ENCODE results near the gene MRPL2.
"Not testable (repeated sequence)": the region's sequence is repeated elsewhere in the genome, so short reads cannot be mapped to it uniquely, and the experiment has no call there.

MRPL2 gene

DNA sequence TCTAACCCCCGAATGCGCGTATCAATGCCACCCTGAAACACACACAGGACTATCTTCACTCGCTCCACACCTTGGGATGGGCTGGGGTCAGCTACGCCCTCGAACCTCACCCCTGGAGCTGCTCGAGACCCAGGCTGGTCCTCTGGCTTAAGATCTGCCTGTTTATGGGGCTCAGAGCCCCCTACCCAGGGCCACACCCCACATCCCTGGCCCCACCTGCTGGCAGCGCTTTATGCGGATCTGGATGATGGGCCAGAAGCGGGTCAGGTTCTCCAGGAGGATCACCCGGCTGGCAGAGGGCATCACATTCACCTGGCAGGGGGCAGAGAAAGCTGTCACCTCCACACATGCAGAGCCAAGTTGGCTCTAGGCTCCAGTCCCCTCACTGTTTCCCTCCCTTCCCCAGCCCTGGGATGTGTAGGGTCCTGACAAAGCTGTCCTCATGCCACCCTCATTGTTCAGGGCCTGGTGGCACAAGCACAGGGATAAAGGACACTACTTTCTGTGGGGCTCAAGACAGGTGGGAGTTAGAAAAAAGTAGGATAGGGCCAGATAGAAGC lies 13.8 kb downstream of the MRPL2 start:
- H3K9me2 ChIP-seq (replicated peaks; ENCODE audit: control insufficient read depth, low read length), result no peaks in the 10 kb centered on the region
- H4K20me1 ChIP-seq (ENCODE audit: control insufficient read depth, insufficient read depth, low read depth, low read length), result no peaks in the 10 kb centered on the region
- no peaks in the 10 kb centered on the region for H3K79me2 ChIP-seq (ENCODE audit: control insufficient read depth, low read length)
- H3K9me3 ChIP-seq (ENCODE audit: control insufficient read depth, insufficient read depth, low read length), result no peaks in the 10 kb centered on the region
- H3K27ac ChIP-seq (ENCODE audit: low read depth, low read length), result no peak overlapping the region
- H3K4me2 ChIP-seq (ENCODE audit: low read length), result no peak overlapping the region
- H3K4me3 ChIP-seq (ENCODE audit: low read length), result no peak overlapping the region
- TF ChIP-seq, protein P1, sequence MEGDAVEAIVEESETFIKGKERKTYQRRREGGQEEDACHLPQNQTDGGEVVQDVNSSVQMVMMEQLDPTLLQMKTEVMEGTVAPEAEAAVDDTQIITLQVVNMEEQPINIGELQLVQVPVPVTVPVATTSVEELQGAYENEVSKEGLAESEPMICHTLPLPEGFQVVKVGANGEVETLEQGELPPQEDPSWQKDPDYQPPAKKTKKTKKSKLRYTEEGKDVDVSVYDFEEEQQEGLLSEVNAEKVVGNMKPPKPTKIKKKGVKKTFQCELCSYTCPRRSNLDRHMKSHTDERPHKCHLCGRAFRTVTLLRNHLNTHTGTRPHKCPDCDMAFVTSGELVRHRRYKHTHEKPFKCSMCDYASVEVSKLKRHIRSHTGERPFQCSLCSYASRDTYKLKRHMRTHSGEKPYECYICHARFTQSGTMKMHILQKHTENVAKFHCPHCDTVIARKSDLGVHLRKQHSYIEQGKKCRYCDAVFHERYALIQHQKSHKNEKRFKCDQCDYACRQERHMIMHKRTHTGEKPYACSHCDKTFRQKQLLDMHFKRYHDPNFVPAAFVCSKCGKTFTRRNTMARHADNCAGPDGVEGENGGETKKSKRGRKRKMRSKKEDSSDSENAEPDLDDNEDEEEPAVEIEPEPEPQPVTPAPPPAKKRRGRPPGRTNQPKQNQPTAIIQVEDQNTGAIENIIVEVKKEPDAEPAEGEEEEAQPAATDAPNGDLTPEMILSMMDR (IDR thresholded peaks at IDR 0.05; ENCODE audit: low read depth, low read length, poor library complexity, severe bottlenecking), result no peak
- no peak for TF ChIP-seq EZH2phosphoT487 (IDR thresholded peaks at IDR 0.05; ENCODE audit: borderline replicate concordance, low read length)
- H3K4me1 ChIP-seq (ENCODE audit: control insufficient read depth, low read length), result no peaks in the 10 kb centered on the region
- no peaks in the 10 kb centered on the region for H3K27me3 ChIP-seq (ENCODE audit: control insufficient read depth, low read length)
- H3F3A ChIP-seq (ENCODE audit: control insufficient read depth, insufficient read depth), result no peaks in the 10 kb centered on the region
- peaks cover 13% of the 10 kb centered on the region; the same call in 1 of the 2 replicates for H3K36me3 ChIP-seq (ENCODE audit: control insufficient read depth, low read length)

DNA sequence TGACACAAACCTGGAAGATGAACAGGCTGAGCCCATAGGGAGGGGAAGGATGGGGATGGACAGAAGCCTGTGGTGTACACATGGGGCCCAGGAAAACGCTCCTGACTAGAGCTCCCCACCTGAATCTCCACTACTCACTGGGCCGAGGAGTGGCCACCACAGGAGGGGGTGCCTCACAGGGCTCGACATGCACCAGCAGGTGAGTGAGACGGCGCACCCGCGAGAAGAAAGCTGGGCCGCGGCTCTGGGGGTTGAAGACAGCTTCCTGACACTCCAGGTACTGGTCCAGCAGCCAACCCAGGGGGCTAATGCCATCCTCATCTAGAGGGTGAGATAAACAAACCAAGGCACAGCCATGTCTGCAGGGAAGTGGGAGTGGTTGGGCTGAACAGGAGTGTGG lies 15.9 kb downstream of the MRPL2 start:
- TF ChIP-seq EZH2phosphoT487 (IDR thresholded peaks at IDR 0.05; ENCODE audit: borderline replicate concordance, low read length), result no peak
- H3K79me2 ChIP-seq (ENCODE audit: control insufficient read depth, low read length), result no peaks in the 10 kb centered on the region
- H3K27me3 ChIP-seq (ENCODE audit: control insufficient read depth, low read length), result no peaks in the 10 kb centered on the region
- no peaks in the 10 kb centered on the region for H3F3A ChIP-seq (ENCODE audit: control insufficient read depth, insufficient read depth)
- H3K4me2 ChIP-seq (ENCODE audit: low read length), result no peak overlapping the region
- H3K9me2 ChIP-seq (replicated peaks; ENCODE audit: control insufficient read depth, low read length), result no peaks in the 10 kb centered on the region
- H3K9me3 ChIP-seq (ENCODE audit: control insufficient read depth, insufficient read depth, low read length), result no peaks in the 10 kb centered on the region
- no peak overlapping the region for H3K27ac ChIP-seq (ENCODE audit: low read depth, low read length)
- no peaks in the 10 kb centered on the region for H3K4me1 ChIP-seq (ENCODE audit: control insufficient read depth, low read length)
- H4K20me1 ChIP-seq (ENCODE audit: control insufficient read depth, insufficient read depth, low read depth, low read length), result no peaks in the 10 kb centered on the region
- peaks cover 10% of the 10 kb centered on the region; the same call in 1 of the 2 replicates for H3K36me3 ChIP-seq (ENCODE audit: control insufficient read depth, low read length)
- H3K4me3 ChIP-seq (ENCODE audit: low read length), result no peak overlapping the region

DNA sequence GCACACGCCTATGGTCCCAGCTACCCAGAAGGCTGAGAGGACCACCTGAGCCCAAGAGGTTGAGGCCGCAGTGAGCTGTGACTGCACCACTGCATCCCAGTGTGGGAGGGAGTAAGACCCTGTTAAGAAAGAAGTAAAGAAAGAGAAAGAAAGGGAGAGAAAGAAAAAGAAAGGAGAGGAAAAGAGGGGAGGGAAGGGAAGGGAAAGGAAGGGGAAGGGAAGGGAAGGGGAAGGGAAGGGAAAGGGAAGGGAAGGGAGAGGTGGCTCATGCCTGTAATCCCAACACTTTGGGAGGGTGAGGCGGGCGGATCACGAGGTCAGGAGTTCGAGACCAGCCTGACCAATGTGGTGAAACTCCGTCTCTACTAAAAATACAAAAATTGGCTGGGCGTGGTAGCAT lies 17.8 kb downstream of the MRPL2 start:
- H3K9me3 ChIP-seq (ENCODE audit: control insufficient read depth, insufficient read depth, low read length); H3K27ac ChIP-seq (ENCODE audit: low read depth, low read length); H4K20me1 ChIP-seq (ENCODE audit: control insufficient read depth, insufficient read depth, low read depth, low read length); H3K27me3 ChIP-seq (ENCODE audit: control insufficient read depth, low read length); H3K79me2 ChIP-seq (ENCODE audit: control insufficient read depth, low read length); H3K4me2 ChIP-seq (ENCODE audit: low read length); H3K4me1 ChIP-seq (ENCODE audit: control insufficient read depth, low read length); H3F3A ChIP-seq (ENCODE audit: control insufficient read depth, insufficient read depth); H3K9me2 ChIP-seq (replicated peaks; ENCODE audit: control insufficient read depth, low read length); H3K4me3 ChIP-seq (ENCODE audit: low read length): not testable (repeated sequence)
- peaks cover 12% of the 10 kb centered on the region; the same call in 1 of the 2 replicates for H3K36me3 ChIP-seq (ENCODE audit: control insufficient read depth, low read length)

DNA sequence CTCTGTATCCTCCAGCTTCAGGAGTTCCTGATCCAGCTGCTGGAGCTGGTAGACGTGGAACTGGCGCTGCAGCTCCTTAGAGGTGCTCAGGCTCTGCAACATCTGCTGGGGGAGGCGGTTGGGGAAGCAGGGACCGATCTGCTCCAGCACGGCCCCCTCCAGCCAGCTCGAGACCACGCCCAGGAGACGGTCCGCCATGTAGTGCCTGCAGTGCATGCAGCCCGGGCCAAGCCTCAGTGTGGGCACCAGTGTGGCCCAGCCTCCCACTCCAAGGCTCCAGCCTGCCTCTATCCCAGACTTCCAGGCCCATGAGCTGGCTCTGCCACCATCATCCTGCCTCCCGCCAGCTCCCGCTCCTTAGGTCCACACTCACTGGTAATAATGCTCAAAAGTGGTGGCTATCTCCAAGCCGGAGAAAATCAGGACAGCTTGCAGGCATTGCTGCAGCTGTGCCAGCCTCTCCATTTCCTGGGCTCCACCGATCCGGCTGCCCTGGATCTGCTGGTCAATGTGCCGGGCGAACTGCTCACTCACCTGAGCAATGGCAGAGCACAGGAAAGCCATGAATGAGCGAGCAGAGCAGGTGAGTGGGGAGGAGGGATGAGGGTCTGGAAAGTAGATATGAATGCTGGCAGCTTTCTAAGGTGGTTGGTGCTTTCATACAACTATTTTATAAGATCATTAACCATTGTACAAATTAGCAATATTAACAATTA lies 18.5 kb downstream of the MRPL2 start:
- Histone ChIP-seq H3K27me3 (ENCODE audit: control insufficient read depth, low read length) (no peaks in the 10 kb centered on the region), H3K9me2 (replicated peaks; ENCODE audit: control insufficient read depth, low read length) (no peaks in the 10 kb centered on the region), H3K4me2 (ENCODE audit: low read length) (no peak overlapping the region), H3K4me3 (ENCODE audit: low read length) (no peak overlapping the region), H3F3A (ENCODE audit: control insufficient read depth, insufficient read depth) (no peaks in the 10 kb centered on the region), H4K20me1 (ENCODE audit: control insufficient read depth, insufficient read depth, low read depth, low read length) (no peaks in the 10 kb centered on the region), H3K4me1 (ENCODE audit: control insufficient read depth, low read length) (no peaks in the 10 kb centered on the region), H3K79me2 (ENCODE audit: control insufficient read depth, low read length) (no peaks in the 10 kb centered on the region), H3K27ac (ENCODE audit: low read depth, low read length) (no peak overlapping the region), H3K9me3 (ENCODE audit: control insufficient read depth, insufficient read depth, low read length) (no peaks in the 10 kb centered on the region), H3K36me3 (ENCODE audit: control insufficient read depth, low read length) (peaks cover 15% of the 10 kb centered on the region; the same call in 1 of the 2 replicates)
- TF ChIP-seq EZH2phosphoT487 (IDR thresholded peaks at IDR 0.05; ENCODE audit: borderline replicate concordance, low read length), result no peak
- TF ChIP-seq, protein P1 (IDR thresholded peaks at IDR 0.05; ENCODE audit: low read depth, low read length, poor library complexity, severe bottlenecking), result no peak
